ENCODE measurements around the gene SLC4A7.

DNA sequence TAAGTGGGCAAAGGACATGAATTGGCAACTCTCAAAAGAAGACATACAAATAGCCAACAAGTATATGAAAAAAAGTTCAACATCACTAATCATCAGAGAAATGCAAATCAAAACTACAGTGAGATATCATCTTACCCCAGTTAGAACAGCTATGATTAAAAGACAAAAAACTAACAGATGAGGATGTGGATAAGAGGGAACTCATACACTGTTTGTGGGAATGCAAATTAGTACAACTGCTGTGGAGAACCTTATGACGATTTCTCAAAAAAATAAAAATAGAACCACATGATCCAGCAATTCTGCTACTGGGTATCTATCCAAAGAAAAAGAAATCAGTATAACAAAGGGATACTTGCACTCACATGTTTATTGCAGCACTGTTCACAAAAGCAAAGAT is 143.7 kb downstream of the SLC4A7 start:
- no peak for TF ChIP-seq POLR2AphosphoS5 (IDR thresholded peaks at IDR 0.05)
- TF ChIP-seq, protein P1, sequence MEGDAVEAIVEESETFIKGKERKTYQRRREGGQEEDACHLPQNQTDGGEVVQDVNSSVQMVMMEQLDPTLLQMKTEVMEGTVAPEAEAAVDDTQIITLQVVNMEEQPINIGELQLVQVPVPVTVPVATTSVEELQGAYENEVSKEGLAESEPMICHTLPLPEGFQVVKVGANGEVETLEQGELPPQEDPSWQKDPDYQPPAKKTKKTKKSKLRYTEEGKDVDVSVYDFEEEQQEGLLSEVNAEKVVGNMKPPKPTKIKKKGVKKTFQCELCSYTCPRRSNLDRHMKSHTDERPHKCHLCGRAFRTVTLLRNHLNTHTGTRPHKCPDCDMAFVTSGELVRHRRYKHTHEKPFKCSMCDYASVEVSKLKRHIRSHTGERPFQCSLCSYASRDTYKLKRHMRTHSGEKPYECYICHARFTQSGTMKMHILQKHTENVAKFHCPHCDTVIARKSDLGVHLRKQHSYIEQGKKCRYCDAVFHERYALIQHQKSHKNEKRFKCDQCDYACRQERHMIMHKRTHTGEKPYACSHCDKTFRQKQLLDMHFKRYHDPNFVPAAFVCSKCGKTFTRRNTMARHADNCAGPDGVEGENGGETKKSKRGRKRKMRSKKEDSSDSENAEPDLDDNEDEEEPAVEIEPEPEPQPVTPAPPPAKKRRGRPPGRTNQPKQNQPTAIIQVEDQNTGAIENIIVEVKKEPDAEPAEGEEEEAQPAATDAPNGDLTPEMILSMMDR (IDR thresholded peaks at IDR 0.05): no peak
